ENCODE results near the gene CIAO3.
A peak's percentile ranks its signal among the peaks of the same experiment; 100 is the strongest.

Gene CIAO3

DNA sequence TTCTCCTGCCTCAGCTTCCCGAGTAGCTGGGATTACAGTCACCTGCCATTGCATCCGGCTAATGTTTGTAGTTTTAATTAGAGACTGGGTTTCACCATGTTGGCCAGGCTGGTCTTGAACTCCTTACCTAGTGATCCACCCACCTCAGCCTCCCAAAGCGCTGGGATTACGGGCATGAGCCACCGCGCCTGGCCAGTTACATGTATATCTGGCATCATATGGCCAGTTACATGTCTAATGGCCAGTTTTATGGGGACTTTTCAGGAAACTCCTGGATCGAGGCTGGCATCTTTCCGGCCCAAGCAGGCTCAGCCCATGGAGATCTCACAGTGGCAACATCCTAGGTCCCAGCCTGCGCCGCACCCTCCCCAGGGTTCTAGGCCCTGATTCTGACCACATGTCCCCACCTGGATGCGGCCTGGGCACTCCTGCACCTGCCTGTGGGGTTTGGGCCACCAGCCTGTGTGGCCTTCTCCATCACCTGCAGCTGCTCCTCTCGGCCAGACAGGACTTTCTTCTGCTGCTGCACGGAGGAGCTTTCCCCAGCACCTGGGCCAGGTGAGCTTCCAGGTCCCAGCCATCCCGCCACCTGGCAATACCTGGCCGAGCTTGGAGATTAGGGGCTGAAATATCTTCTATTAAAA, 1.3 kb upstream of the CIAO3 start:
- no peak for DNase-seq (ENCODE audit: extremely low read depth, low read depth)
- TF ChIP-seq, protein P1, sequence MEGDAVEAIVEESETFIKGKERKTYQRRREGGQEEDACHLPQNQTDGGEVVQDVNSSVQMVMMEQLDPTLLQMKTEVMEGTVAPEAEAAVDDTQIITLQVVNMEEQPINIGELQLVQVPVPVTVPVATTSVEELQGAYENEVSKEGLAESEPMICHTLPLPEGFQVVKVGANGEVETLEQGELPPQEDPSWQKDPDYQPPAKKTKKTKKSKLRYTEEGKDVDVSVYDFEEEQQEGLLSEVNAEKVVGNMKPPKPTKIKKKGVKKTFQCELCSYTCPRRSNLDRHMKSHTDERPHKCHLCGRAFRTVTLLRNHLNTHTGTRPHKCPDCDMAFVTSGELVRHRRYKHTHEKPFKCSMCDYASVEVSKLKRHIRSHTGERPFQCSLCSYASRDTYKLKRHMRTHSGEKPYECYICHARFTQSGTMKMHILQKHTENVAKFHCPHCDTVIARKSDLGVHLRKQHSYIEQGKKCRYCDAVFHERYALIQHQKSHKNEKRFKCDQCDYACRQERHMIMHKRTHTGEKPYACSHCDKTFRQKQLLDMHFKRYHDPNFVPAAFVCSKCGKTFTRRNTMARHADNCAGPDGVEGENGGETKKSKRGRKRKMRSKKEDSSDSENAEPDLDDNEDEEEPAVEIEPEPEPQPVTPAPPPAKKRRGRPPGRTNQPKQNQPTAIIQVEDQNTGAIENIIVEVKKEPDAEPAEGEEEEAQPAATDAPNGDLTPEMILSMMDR (IDR thresholded peaks at IDR 0.05; ENCODE audit: low read depth, low read length, missing control alignments), result no peak
- H3K4me3 ChIP-seq (replicated peaks; ENCODE audit: low read depth, low read length), result no peak overlapping the region

DNA sequence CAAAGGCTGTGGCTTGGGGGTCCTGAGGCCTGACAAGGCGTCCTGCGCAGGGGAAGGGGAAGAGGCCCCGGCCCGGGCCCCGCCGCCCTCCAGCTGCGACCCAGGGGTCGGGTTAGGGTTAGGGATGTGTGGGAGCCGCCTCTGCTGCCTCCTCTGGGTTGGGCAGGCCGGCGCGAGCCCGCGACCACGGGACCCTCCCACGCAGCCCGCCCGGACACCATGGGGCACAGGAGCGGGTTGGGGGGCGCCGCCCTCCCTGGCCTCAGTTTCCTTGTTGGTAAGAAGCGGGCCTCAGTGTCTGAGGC, 386 bp downstream of the CIAO3 start:
- TF ChIP-seq, protein P1 (IDR thresholded peaks at IDR 0.05; ENCODE audit: low read depth, low read length, missing control alignments), result no peak

DNA sequence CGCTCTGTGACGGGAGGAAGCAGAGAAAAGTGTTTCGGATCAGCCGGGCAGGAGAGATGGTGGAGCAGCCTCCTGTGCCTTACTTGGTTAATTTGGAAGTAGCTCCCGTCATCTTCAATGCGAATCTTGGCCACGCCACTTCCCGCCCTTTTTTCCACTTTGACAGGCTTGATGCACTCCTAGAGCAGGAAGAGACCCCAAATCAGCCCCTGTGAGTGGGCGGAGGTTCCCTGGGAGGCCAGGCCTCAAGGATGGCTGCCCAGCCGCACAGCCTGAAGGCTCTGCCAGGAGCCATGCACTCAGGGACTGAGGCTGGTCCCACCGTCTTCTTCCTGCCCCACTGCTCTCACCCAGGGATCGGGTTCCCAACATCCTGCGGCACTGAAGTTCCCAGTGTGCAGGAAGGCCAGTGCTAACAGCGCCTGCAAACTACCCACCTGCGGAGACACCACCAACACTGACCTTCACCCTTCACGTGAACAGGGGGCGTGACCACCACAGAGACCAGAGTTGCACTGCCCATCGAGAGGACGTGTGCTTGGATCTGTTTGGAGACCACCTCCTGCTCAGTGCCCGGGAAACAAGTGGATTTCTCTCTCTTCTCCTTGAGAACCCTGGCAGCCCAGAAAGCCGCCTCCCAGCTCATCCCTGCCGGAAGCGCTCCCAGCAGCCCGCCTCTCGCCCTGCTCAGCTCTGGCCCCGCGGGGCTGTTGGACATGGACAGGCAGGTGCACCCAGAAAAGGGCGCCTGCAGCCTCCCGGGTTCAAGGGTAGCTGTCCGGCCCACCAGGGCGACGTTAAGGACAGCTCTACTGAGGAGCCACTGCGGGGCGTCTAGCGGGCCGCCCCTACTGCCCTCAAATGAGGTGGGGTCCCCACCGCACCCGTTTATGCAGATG, 988 bp downstream of the CIAO3 start:
- peak overlapping the region; percentile 92 for H3K4me3 ChIP-seq (replicated peaks; ENCODE audit: low read depth, low read length)
- no peak for DNase-seq (ENCODE audit: extremely low read depth, low read depth)
- TF ChIP-seq, protein P1 (IDR thresholded peaks at IDR 0.05; ENCODE audit: low read depth, low read length, missing control alignments), result no peak

More for the DNA sequence above, 386 bp downstream of the CIAO3 start:
- no peak for DNase-seq (ENCODE audit: extremely low read depth, low read depth)
- peak overlapping the region; percentile 92 for H3K4me3 ChIP-seq (replicated peaks; ENCODE audit: low read depth, low read length)

DNA sequence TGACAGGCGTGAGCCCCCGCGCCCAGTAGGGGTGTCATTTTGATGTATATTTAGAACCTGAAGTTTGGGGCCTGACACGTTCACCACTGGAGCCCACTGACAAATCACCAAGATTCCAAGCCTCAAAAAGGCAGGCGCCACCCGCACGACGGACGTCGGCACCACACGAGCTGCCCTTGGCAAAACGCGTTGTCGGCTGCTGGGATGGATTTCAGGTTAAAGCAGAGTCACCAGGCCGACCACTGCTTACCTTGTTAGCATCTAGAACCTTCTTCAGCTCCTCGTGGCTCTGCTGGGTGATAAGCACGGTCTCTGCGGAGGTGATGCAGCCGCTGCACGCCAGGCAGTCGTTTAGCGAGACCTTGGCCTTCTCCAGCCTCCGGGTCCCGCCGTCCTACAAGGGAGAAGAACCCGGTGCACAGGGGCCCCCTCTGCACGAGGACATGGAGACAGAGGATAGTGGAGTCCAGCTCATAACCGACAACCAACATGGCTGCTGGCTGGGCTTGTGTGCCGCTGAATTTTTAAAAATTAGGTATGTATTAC, 3.8 kb downstream of the CIAO3 start:
- no peak overlapping the region for H3K4me3 ChIP-seq (replicated peaks; ENCODE audit: low read depth, low read length)
- TF ChIP-seq, protein P1 (IDR thresholded peaks at IDR 0.05; ENCODE audit: low read depth, low read length, missing control alignments), result no peak
- DNase-seq (ENCODE audit: extremely low read depth, low read depth), result no peak

DNA sequence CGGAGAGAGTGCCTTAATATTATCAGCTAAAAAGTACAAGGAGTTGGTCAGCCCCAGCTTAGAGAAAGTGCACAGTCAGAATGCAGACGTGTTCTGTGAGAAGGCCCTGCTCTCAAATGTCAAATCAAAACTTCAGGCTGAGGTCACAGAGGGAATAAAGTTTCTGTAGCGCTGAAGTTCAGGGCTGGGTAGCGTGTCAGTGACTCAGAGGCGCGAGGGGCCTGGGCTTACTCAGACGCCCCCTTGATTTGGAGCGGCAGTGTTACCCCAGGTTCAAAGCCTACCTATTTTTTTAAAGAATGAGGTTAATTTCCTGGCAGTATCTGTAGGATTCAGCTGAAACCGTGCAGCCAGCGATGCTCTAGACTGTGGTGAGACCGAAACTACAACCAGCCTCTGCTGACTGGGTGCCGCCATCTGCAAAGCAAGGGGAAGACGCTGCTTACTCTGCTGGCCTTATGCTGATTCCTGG, 4.8 kb downstream of the CIAO3 start:
- DNase-seq (ENCODE audit: extremely low read depth, low read depth), result no peak
- TF ChIP-seq, protein P1 (IDR thresholded peaks at IDR 0.05; ENCODE audit: low read depth, low read length, missing control alignments), result no peak
- H3K4me3 ChIP-seq (replicated peaks; ENCODE audit: low read depth, low read length), result no peak overlapping the region

DNA sequence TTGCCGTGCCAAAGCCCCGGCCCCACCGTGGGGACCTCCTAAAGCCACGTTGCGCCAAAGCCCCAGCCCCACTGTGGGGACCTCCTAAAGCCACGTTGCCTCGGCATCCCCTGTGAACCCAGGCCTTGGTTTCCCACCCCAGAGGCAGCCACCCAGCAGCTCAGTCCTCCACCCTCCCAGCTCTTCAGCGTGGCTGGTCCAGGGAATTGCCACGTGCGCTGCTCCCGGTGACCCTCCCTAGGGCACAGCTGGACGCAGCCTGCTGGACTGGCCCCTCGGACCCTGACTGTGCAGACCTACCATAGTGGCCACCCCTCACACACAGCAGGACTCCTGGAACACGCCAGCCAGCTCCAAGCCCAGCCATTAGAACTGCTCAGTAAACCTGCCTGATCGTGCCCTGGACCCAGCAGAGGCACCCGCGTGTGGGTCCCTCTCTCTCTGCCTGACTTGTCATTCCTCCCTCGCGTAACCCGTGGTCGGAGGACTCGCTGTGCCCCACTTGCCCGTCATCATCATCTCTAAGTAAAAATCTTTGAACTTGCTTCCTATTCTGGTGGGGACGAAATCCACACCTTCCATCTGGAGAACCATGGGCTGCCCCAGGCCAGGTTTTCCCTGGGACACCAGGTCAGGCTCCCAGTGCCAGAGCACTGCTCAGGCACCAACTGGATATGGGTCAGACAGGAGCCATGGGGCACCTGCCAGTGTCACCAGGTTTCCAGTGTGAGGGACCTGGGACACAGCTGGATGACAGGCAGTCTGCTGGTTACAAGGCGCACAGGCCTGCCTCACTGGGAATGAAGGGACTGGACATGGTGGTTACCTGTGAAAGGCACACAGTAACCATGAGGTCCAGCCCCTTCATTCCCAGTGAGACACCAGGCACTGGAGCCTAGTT, 5.6 kb downstream of the CIAO3 start:
- TF ChIP-seq, protein P1 (IDR thresholded peaks at IDR 0.05; ENCODE audit: low read depth, low read length, missing control alignments), result no peak
- no peak for DNase-seq (ENCODE audit: extremely low read depth, low read depth)

More for the DNA sequence above, 5.6 kb downstream of the CIAO3 start:
- H3K4me3 ChIP-seq (replicated peaks; ENCODE audit: low read depth, low read length), result no peak overlapping the region

All from HFF-Myc (cell line).